Left renal cortex interstitium (tissue), 4 donors: ENCODE results near the gene NOP9. TPM values are rescaled to one million over a fixed set of nuclear protein-coding genes. Genes with fewer than 3 reads are reported as not detected.

ENCODE experiments used
- DNase-seq, 4 donors: peaks; one replicate each; pipeline ENCODE4 v3.0.0-alpha.2; 2013; ENCODE audit warnings: low read depth in 4 of 4, low spot score in 2 of 4, missing footprints in 1 of 4
- polyA plus RNA-seq, 4 donors: library from polyadenylated mRNA; unstranded; fragments of 120-200 nt; gene quantifications; one replicate each; pipeline ENCODE4 v1.2.1, GENCODE V29; 2013; ENCODE audit not compliant: insufficient read length in 4 of 4

Gene NOP9
- polyA plus RNA-seq, 4 donors: 24.1 to 29.0 (median 26.9) TPM

DNA sequence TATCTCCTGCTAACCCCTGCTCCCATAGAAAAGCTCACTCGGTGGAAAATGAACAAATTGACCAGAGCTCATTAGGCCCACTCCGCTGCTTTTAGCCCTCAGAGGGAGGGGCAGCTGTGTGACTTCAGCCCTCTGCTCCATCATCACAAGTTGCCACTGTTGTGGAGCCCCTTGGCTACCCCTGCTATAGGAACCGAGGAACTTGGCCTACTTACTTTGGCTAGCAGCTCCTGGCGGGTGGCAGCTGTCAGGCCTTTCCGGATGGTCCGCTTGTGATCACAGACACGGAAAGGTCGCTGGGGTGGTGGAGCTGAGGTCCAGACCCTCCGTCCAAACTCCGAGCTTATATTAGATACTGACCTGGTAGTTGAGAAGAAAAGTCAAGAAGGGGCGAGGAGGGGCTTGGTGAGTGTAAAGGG lies 7.5 kb downstream of the NOP9 start:
- DNase-seq: no peak

DNA sequence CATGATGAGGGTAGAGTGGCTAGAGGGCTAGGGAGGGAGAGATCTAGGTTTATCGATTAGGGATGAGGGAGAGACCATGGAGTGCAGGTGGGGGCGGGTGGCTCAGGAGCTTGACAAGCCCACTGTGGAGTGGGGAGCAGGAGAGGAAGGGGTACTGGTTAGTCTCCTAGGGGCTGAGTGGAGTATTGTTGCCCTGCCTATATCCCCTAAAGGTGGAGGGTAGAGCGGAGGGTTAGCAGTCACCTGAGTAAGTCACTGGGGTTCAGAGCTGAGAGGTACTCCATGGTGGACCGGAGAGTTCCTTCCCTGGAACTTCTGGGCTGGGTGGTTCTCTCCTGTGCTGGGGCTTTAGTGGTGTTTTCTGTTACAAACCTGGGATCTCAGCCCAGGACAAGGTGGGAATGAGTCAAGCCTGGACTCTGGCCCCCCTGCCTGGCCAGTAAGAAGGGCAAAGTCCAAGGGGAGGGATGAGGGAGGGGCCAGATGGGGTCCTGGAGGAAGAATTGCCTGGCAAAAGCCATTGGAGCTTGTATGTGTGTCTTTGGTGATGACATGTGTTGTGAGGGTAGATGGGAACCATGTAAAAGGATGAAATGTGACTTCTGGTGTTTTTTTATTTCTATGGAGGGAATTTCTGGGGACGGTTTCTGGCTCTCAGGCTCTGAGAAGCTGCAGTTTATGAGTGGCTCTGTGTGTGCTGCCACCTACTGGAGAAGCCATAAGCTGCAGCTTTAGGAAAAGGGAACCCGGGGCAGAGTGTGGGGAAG lies 8.1 kb downstream of the NOP9 start, which contains the start of gene CIDEB:
Gene CIDEB, minus strand, starts transcription at position 403 of the 767 bp plus-strand sequence. Its CDS starts 119 bp downstream, at position 284.
- DNase-seq: no peak

DNA sequence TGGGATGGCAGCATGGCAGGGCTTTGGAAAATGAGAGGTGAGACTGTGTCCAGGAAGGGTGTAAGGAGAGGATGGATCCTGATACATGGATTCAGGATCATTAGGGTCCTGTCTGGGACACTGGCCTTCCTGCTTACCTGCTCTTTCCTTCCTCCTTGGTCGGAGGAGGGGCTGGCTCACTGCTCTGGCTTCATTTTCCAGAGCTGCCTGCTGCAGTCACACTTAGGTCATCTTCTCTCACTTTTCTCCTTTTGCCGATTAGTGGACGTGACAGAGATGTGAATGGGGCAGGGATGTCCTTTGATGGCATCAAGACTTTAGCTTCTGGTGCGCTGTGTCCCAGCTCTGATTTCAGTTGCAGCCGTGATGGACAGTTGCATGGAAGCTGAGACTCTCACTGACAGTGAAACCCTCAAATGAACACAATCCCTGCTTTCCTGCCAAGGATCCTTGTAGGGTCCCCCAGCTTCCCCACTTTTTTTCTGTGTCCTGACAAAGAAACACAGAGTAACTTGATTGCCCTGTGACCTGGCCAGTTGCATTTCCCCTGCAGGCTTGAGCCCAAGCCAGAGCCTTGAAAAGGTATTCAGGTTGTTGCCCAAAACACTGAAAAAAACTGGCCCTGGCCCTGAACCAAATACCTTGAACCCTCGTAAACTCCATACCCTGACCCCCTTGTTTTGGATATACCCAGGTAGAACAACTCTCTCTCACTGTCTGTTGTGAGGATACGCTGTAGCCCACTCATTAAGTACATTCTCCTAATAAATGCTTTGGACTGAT lies 8.9 kb downstream of the NOP9 start:
- no peak for DNase-seq

DNA sequence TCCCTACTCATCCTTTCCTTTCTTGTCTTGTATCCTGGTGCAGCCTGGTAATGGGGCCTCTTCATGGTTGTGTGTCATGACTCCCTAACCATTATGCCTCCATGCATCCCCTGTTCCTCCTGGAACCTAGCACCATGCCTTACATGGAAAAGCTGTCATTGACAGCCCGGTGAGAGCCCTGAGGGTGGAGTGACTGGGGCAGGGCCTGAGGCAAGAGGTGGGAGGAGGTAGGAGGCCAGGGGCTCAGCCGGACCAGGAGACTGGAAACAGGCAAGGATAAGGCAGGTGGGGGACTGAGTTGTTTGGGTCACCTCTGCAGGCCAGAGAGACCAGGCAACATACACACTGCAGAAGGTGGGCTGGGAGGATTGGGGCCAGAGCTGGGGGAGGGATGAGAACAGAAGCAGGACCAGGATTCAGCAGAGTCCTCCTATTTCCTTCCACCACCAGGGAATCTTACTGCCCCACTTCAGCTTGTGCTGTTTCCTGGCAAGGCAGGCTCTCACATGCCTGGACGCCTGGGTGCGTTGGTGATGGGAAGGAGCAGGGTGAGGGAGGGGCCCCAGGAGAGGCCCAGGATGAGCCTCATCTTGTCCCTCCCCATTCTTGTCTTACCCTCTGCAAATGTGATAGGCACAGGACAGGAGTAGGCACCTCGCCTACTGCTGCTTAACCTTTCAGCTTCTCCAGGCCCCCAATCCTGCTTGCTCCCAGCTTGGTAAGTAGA lies 10.1 kb downstream of the NOP9 start, which contains the start of gene LTB4R2:
Gene LTB4R2, plus strand, starts transcription at position 603 of the 727 bp plus-strand sequence. CDS start 525 bp downstream, outside the sequence.
- DNase-seq: no peak

DNA sequence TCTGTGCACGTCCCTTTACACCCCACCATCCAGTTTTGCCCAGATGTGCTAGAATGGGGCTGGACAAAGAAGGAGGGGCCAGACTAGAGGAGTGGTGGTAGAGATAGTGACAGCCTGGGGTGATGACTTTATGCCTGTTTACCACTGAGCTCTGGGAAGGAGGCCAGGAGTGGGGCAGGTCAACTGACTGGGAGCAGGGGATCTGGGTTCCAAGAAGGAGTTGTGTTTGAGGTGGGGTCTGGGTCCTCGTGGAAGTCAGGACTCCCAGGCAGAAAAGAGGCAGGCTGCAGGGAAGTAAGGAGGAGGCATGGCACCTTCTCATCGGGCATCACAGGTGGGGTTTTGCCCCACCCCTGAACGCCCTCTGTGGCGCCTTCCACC lies 10.6 kb downstream of the NOP9 start:
- DNase-seq: no peak

DNA sequence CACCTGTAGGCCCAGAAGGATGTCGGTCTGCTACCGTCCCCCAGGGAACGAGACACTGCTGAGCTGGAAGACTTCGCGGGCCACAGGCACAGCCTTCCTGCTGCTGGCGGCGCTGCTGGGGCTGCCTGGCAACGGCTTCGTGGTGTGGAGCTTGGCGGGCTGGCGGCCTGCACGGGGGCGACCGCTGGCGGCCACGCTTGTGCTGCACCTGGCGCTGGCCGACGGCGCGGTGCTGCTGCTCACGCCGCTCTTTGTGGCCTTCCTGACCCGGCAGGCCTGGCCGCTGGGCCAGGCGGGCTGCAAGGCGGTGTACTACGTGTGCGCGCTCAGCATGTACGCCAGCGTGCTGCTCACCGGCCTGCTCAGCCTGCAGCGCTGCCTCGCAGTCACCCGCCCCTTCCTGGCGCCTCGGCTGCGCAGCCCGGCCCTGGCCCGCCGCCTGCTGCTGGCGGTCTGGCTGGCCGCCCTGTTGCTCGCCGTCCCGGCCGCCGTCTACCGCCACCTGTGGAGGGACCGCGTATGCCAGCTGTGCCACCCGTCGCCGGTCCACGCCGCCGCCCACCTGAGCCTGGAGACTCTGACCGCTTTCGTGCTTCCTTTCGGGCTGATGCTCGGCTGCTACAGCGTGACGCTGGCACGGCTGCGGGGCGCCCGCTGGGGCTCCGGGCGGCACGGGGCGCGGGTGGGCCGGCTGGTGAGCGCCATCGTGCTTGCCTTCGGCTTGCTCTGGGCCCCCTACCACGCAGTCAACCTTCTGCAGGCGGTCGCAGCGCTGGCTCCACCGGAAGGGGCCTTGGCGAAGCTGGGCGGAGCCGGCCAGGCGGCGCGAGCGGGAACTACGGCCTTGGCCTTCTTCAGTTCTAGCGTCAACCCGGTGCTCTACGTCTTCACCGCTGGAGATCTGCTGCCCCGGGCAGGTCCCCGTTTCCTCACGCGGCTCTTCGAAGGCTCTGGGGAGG lies 11.3 kb downstream of the NOP9 start, which contains the start of gene LTB4R:
Gene LTB4R, plus strand, starts transcription at position 857 of the 959 bp plus-strand sequence. CDS start 4,150 bp downstream, outside the sequence.
- DNase-seq: peak in 1 of 4 donors; percentile 55

DNA sequence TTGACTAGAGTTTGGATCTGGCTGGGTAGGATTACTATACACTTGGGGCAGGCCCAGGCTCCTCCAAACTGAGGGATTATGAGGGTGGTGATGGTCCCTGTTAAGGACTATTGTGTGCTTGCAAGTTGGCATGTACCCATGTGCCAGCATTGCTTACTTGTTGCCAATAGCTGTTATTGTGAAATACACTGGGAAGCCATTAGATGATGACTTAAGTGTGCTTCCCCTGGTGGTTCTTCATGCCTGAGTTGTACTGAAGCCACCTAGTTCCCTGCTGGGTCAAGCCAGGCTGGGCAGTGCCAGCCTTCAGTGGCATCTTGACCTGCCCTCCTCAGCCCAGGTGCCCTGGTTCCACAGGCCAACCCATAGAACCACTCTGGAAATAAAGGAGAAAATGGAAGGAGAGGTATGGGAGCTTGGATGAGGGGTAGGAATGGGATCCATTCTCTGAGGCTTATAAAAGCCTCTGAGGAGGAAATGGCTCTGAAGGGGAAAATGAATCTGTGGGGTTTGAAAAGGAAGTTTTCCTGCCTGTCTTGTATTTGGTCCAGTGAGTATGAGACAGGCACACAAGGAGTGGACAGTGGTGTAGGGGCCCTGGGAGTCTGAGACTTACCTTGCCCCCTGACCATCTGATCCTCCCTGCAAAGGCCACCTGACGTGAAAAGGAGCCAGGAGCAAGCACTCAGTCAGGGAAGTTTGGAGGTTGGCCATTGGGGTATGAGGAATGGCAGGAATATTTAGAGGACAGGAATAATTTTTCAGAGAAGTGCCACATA lies 12.4 kb downstream of the NOP9 start:
- DNase-seq: no peak

DNA sequence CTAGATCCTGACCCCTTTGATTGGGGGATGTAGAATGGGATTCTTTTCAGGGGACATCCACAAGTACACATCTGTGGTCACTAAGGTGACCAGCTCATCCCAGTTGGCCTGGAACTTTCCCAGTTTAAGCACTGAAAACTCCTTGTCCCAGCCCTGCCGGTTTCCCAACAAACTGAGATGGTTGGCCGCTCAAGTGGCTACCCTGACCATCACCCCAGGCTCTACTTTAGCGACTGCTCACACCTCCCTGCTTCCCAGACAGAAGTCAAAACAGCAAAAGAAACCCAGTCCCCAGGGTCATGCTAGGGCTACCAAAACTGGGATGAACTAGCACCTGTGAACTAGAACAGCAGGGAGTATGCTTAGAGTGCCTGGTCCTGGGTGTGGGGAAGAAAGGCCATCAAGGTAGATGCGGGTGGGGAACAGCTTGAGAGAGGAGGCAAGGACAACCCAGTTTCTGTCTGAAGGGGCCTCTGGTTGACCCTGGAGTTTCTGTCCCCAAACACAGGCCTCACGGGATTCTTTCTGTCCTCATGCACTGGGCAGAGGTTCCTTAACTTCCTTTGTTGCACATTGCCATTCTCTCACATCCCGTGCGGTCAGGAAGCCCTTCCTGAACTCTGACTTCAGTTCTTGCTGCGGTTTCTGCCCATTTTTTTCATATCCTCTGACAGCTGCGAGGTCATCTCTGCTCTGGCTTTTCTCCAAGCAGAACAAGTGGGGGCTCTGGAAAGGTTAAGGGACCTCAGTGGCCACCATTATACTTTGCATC lies 13.3 kb downstream of the NOP9 start:
- DNase-seq: no peak

DNA sequence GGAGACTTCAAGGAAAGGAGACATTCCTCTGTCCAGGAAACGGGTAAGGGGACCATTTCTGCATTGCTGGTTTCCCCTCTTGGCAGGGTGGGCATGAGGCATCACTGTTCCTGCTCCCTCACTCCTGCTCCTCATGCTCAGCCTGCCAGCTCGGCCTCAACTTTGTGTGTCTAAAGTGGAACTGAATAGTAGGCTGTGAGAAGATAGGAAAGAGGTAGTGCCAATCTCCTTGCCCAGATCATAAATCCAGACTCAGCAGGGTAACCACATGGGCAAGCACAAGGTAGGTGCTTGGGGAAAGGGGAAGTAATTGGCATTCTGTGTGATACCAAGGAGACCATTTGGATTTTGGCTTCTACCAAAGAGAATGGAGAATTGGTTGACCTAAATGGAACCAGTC lies 14.3 kb downstream of the NOP9 start:
- no peak for DNase-seq

DNA sequence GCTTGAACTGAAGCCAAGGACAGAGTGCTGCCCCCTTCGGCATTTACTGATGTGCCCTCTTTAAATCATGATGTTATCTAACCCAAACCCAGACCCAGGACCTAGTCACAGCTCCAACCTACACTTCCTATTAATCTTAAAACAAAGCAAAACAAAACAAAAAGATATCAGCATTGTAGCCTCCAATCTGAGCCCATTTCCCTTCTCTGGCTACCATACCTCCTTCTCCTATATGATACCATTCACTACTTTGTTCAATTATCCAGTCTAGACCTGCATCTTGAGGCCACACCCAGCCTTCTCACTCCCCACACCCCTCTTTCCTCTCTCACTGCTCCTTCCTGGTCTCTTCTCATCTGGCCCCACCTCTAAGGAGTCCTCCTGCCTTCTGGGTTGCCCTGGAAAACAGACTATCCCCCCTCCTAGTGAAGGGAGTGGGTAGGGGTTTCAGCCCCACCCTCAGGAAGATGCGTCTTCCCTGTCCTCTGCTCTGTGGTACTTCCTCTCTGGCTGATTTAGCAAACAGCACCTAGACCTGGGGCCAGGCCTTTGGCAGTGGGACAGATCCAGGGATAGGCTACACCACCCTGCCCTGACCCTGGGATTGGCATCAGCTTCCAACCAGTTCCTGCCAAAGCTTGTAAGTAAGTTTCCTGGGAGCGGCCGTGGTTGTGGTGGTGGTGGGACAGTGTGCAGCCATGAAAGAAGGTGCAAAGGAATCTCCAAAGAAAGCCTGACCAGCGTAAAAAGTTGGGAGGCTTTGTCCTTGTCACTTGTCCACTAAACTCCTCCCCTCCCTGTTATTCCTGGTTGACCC lies 14.9 kb downstream of the NOP9 start:
- no peak for DNase-seq

DNA sequence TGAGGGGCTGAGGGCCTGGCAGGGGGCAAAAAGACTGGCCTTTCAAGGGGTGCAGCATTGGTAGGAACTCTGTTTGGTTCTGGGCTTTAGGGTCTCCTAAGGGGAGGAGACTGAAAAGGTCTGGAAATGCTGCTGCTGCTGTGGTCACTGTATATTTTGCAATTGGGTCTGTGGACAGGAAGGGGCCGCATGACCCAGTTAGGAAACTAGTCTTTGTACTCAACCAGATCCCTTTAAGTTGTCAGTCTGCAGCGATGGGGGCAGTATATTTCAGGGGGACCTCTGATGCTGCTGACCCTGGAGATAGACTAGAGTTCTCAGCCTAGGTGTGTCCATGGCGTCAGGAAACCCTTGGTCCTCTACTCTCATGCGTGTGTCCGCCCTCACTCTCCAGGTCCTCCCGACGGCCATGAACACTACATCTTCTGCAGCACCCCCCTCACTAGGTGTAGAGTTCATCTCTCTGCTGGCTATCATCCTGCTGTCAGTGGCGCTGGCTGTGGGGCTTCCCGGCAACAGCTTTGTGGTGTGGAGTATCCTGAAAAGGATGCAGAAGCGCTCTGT lies 15.7 kb downstream of the NOP9 start:
- no peak for DNase-seq

DNA sequence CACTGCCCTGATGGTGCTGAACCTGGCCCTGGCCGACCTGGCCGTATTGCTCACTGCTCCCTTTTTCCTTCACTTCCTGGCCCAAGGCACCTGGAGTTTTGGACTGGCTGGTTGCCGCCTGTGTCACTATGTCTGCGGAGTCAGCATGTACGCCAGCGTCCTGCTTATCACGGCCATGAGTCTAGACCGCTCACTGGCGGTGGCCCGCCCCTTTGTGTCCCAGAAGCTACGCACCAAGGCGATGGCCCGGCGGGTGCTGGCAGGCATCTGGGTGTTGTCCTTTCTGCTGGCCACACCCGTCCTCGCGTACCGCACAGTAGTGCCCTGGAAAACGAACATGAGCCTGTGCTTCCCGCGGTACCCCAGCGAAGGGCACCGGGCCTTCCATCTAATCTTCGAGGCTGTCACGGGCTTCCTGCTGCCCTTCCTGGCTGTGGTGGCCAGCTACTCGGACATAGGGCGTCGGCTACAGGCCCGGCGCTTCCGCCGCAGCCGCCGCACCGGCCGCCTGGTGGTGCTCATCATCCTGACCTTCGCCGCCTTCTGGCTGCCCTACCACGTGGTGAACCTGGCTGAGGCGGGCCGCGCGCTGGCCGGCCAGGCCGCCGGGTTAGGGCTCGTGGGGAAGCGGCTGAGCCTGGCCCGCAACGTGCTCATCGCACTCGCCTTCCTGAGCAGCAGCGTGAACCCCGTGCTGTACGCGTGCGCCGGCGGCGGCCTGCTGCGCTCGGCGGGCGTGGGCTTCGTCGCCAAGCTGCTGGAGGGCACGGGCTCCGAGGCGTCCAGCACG lies 16.4 kb downstream of the NOP9 start:
- DNase-seq: no peak

DNA sequence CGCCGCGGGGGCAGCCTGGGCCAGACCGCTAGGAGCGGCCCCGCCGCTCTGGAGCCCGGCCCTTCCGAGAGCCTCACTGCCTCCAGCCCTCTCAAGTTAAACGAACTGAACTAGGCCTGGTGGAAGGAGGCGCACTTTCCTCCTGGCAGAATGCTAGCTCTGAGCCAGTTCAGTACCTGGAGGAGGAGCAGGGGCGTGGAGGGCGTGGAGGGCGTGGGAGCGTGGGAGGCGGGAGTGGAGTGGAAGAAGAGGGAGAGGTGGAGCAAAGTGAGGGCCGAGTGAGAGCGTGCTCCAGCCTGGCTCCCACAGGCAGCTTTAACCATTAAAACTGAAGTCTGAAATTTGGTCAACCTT lies 16.9 kb downstream of the NOP9 start:
- no peak for DNase-seq

DNA sequence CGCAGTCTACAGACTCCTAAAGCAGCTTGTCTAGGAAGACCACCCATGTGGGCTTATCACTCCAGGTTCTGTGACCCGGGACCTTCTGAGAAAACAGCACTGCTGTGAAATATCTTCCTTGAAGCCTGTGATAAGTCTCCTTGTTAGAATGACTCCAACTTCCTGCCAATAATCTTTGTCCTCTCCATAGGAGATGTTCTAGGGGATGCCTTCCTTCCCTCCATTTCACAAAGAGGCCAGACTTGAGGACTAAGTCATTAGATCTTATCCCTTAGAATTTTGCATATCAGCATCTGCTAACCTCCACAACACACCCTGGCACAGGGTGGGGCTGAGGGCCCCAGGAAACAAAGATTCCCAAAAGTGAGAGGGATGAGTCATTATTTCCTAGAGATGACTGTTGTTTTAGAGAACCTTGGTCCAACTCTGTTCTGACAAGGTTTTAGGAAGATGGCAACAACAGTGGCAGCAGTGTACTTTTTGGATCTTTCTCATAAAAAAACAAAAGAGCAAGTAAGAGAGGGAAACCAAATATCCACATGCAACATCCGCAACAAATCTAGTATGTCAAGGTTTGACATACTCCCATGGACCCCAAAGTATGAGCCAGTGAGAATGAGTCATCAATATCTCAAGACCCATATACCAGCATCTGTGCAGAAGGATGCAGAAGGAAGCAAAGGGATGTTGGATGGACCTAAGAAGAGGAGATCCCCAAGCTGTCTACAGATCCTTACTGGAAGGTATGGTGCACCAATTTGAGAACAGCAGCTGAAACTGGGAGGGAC lies 17.7 kb downstream of the NOP9 start:
- no peak for DNase-seq

DNA sequence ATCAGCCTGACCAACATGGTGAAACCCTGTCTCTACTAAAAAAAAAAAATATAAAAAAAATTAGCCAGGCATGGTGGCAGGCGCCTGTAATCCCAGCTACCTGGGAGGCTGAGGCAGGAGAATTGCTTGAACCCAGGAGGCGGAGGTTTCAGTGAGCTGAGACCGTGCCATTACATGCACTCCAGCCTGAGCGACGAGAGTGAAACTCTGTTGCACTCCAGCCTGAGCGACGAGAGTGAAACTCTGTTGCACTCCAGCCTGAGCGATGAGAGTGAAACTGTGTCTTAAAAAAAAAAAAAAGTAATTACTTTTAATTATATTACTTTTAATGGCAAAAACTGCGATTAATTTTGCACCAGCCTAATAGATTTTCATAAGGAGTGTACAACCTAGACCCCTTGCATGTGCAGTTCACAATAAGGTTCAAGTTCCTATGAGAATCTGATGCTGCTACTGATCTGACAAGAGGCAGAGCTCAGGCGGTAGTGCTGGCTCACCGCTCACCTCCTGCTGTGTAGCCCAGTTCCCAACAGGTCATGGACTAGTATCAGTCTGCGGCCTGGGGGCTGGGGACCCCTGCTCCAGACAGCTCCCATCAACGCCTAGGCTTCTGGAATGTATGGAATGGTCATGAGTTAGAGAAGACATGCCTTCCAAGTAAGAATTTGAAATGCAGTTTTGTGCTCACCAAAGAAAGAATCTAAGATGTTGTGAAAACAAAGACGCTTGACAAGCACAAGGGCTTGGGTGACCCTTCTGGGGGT lies 21.7 kb downstream of the NOP9 start:
- no peak for DNase-seq
